IPS-NIHi7 (cell line): ENCODE results near the gene TMEM240.
"Not testable (repeated sequence)": the region's sequence is repeated elsewhere in the genome, so short reads cannot be mapped to it uniquely, and the experiment has no call there.

Source experiments
- DNase-seq: peaks from one replicate; pipeline ENCODE4 v3.0.0; 2012; ENCODE audit warnings: mixed read lengths; ENCODE audit errors: extremely low spot score

The TMEM240 gene

DNA sequence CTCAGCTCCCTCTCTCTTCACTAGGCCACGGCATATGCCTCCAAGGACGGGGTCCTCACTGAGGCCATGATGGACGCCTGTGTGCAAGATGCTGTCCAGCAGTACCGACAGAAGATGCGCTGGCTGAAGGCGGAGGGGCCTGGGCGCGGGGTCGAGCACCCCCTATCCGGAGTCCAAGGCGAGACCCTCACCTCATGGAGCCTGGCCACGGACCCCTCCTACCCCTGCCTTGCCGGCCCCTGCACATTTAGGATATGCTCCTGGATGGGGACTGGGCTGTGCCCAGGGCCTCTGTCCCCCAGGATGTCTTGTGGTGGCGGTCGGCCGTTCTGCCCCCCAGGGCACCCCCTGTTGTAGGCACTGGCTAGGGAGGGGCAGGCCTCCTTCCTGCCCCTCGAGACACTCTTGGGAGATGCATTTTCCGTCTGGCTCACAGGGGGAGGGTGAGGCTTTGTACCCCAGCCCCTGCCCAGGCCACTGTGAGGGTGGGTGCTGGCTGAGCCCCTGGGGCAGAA lies 44.9 kb downstream of the TMEM240 start:
- not testable (repeated sequence) for DNase-seq

DNA sequence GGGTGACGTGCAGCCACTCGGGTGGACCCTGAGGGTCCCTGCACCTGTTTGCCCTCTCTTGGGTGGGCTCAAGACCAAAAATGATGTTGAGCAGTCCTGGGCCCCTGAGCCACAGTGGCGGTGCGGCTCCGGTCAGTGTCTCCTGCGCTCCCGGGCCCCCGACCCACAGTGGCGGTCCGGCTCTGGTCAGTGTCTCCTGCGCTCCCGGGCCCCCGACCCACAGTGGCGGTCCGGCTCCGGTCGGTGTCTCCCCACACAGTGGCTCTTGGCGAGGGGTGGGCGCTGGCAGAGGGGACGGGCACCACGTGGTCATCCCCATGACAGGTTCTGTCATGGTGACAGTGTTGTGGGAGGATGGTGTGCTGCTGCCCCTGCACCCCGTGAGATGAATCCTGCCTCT lies 46.1 kb downstream of the TMEM240 start:
- not testable (repeated sequence) for DNase-seq

DNA sequence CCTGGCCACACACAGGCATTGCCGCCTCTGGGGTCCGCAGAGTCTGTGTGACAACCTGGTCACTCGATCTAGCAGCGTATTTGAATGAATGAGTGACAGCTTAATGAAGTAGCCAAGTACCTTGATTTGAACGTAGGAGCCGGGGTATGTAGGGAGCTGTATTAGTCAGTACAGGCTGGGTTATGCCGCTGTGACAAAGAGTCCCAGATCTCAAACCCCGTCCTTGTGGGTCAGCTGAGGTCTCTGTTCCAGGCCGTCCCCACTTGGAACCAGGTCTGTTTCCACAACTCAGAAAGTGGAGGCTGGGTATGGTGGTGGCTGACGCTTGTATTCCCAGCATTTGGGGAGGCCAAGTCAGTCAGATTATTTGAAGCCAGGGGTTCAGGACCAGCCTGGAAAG lies 48.8 kb downstream of the TMEM240 start:
- no peak for DNase-seq

DNA sequence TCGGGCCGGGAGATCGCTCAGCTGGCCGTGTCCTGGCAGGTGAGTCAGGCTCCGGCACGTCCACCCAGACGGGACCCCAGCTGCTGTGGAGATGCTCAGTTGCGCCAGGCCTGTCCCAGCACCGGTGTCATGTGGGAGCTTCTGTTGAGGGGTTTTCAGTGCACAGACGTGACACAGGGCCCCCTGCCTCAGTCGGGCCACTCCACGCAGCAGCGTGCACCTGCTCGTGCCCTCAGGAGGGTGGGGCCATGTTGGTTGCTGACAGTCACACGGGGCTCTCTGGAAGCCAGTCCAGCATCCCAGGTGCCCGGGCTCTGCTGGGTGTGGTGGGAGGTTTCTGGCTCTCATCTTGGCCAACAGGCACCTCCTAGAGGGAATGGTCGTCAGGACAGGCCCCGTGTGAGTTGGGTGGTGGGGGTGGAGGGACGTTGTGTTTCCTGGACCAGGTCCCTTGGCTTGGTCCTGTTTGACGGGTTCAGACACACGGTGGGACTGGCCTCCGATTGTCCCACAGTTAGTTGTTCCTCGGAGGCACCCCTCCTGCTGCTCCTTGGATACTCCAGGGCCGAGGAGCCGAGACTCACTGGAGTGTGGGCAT lies 49.7 kb downstream of the TMEM240 start:
- DNase-seq, result no peak

DNA sequence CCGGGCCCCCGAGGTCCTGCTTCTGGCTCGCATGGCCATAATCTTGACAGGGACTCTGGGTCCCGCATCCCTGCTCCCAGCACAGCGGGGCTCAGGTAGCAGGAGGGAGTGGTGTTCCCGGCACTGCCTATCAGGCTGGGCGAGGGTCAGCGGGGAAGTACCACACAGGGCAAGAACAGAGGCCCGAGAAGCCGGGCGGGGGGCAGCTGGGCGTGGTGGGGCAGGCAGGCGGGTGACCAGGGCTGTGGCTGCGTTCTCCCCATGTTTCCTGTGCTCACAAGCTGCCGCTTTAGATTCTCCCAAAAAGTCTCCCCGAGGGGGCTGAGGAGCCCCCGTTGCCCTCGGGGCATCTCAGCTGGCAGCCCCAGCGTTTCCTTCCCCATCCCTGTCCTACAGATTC lies 50.6 kb downstream of the TMEM240 start:
- DNase-seq, result no peak

DNA sequence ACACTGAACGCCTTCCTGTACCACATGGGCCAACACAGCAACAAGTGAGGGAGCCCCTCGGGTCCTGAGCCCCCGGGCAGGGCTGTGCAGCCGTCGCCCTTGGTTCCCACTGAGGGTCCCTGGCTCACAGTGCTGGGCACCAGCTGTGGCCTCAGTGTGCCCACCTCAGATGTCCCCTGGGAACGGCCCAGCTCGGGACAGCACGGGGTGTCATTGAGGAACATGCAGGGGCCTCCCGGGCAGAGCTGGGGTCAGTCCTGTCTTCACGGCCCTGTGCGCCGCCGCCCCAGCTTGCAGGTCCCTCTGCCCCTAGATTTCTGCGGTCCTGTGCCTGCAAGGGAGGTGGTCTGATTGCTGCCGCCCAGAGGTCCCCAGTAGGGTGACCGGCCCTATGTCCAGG lies 51.2 kb downstream of the TMEM240 start:
- no peak for DNase-seq

DNA sequence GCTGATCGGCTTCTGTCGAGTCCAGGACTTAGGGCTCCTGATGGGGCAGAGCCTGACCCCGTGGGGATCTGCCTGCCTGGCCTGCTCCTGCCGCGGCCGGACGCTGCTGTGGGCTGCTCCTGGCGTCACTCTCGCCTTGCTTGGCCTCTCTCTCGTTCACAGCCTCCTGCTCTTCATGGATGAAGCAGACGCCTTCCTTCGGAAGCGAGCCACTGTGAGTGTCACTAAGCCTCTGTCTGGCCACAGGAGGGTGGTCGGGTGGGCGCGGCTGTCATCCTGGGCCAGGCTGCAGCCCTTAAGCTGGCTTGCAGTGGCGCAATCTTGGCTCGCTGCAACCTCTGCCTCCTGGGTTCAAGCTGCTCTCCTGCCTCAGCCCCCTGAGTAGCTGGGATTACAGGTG lies 52.7 kb downstream of the TMEM240 start:
- no peak for DNase-seq

DNA sequence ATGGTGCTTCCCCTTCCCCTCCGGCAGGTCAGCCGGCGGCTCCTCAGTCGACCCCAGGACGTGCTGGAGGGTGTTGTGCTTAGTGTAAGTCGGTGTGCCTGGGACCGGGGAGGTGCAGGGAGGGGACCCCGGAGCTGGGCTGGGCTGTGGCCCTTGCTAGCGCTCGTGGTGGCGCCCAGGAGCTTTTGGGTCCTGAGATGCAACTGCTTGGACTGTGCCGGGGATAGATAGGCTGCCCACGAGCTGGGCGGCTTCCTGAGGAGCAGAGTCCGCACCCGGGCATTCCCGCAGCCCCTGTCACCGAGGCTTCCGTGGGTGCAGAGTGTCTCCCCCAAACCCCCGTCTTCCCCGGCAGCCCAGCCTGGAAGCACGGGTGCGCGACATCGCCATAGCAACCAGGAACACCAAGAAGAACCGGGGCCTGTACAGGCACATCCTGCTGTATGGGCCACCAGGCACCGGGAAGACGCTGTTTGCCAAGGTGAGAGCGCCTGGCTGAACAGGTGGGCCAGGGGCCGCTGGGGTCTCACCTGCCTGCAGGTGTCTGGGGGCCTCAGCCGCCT lies 54.6 kb downstream of the TMEM240 start:
- DNase-seq, result not testable (repeated sequence)

DNA sequence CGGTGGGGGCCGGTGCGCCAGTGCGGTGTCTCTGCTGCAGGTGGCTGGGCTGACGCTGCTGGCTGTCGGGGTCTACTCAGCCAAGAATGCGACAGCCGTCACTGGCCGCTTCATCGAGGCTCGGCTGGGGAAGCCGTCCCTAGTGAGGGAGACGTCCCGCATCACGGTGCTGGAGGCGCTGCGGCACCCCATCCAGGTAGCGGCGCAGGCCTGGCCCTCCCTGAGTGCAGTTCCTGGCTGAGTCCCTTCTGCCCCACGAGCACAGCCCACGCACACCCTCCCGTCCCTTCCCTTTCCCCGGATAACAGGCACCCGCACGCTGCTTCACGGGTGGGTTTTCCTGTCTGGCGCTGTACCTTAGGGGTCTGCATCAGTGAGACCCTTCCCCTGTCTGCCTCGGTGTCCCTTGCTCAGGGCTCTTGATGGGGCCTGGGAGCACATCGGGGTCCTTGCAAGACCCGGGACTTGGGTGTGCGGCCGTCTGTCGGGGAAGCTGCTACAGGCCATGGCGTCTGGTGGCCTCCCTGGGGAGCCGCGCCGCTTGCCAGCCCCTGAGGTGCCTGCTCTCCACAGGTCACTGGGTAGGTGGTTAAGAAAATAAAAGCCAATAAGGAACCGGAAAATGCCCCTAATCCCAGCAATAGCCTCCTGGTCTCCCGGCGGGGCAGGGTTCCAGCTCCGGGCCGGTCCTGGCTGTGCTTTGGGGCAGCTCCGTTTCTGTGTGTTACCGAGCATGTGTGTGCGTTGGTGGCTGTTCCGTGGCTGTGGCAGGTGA lies 55.3 kb downstream of the TMEM240 start:
- not testable (repeated sequence) for DNase-seq
